ENCODE results near the gene C9orf43.

C9orf43 gene

DNA sequence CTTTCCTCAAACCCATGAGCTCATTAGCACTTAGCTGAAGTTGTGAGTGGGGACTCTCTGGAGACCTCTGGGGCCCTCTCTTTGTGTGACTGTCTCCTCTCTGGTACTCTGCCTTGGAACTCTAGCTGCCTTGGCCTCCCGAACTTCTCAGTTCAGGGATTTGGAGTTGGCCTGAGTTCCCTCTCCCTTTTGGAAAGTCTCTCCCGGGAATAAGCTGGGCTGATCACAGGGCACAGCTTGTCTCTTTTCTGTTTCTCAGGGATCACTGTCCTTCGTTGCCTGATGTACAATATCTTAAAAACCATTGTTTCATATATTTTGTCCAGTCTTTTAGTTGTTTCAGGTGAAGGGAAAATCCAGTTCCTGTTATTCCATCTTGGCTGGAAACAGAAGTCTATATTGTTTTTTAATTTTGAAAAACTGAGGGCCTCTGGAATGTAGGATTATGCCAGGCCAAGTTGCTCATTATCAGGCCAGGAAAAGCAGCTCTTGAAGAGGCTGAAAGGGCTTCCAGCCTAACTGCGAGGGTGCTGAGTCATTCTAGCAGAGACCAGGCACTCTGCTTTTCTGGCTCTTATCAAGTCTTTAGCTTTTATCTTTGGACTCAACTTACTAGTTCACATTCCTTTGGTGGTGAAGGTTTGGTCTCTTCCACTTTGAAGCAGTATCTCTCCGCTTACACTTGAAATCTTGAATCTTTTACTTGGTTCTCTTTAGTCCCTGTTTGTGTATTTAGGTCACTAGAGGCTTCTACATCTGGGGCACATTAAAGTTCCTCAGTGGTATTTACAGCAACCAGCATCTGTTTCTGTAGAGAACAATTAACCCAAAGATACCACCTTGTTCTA lies 44.6 kb downstream of the C9orf43 start:
- no peak for DNase-seq (ENCODE audit: insufficient read length, low spot score)
- FAIRE-seq = peak; percentile 99
- TF ChIP-seq POLR2A (IDR thresholded peaks at IDR 0.05; ENCODE audit: low read depth, low read length) = no peak

DNA sequence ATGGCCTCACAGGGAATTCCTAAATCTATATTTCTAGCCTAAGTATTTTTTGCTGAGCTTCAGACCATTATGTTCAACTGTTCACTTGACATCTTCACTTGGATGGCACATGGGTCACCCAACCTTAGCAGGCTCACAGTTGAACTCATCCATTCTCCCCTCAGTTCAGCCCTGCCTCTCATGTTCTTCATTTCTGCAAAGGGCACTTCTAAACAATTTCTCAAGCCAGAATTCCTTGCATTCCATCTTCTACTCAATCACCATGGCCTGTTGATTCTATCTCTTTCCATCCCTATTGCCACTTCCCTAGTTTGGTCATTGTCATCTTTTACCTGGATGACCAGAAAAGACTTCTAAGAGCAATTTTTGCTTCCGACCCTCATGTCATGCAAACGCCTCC lies 45.7 kb downstream of the C9orf43 start:
- no peak for TF ChIP-seq POLR2A (IDR thresholded peaks at IDR 0.05; ENCODE audit: low read depth, low read length)
- no peak for DNase-seq (ENCODE audit: insufficient read length, low spot score)
- peak; percentile 71 for FAIRE-seq

DNA sequence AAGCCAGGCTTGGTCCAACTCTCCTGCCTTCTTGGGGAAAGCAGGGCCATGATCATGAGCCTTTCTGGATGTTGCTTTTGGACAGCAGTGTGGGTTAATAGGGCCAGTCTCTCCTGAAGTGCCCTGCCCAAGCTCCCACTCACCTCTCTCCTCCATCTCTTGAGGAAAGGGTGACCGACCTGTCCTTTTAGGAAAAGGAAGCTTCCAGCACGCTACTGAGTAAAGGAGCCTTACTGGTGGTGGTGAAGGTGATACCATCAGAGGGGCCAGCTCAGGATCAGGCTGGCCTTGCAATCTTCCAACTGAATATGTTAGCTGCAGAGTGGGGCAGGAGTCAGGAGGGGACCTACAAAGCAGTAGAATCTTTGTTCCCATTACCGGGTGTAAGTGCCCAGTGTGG lies 50.7 kb downstream of the C9orf43 start:
- no peak for TF ChIP-seq POLR2A (IDR thresholded peaks at IDR 0.05; ENCODE audit: low read depth, low read length)
- no peak for FAIRE-seq
- no peak for DNase-seq (ENCODE audit: insufficient read length, low spot score)

DNA sequence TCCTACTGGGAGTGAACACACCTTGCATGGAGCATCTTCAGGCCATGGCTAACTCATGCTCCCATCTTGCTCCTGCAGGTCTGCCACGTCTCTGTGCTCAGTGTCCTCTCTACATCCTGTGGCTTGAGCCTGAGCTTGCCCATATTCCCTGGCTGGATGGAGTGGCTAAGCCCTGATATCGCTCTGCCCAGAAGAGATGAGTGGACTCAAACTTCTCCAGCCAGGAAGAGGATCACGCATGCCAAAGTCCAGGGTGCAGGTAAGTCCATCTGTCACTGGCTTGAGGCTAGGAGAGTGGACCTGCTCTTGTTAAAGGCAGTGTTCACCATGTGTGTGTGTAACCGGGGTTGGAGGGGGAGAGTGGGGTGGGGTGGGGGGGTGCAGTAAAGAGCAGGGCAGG lies 51.4 kb downstream of the C9orf43 start:
- no peak for TF ChIP-seq POLR2A (IDR thresholded peaks at IDR 0.05; ENCODE audit: low read depth, low read length)
- no peak for FAIRE-seq
- no peak for DNase-seq (ENCODE audit: insufficient read length, low spot score)

DNA sequence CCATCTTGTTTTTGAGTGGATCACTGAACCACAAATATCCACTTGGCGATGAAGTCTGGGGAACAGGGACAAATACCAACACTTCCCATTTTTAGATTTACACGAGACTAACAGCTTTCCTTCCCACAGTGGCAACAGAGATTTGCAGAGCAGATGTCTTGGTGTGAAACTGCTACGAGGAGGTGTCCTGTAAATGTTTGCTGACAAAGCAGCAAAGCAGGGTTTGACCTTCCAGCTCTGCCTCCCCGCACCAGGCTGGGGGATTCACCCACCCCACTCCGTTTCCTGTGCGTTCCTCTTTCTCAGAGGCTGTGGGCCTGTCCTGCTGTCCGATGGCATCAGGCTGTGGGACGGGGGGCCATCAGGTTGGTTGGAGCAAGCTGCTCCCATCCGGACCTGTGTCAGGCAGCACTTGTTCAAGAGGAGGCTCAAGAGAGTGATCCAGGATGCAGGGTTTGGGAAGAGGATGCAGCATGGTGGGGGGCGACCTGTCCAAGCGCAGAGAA lies 52.3 kb downstream of the C9orf43 start:
- FAIRE-seq (no peak), DNase-seq (ENCODE audit: insufficient read length, low spot score) (no peak)
- TF ChIP-seq POLR2A (IDR thresholded peaks at IDR 0.05; ENCODE audit: low read depth, low read length) = no peak

DNA sequence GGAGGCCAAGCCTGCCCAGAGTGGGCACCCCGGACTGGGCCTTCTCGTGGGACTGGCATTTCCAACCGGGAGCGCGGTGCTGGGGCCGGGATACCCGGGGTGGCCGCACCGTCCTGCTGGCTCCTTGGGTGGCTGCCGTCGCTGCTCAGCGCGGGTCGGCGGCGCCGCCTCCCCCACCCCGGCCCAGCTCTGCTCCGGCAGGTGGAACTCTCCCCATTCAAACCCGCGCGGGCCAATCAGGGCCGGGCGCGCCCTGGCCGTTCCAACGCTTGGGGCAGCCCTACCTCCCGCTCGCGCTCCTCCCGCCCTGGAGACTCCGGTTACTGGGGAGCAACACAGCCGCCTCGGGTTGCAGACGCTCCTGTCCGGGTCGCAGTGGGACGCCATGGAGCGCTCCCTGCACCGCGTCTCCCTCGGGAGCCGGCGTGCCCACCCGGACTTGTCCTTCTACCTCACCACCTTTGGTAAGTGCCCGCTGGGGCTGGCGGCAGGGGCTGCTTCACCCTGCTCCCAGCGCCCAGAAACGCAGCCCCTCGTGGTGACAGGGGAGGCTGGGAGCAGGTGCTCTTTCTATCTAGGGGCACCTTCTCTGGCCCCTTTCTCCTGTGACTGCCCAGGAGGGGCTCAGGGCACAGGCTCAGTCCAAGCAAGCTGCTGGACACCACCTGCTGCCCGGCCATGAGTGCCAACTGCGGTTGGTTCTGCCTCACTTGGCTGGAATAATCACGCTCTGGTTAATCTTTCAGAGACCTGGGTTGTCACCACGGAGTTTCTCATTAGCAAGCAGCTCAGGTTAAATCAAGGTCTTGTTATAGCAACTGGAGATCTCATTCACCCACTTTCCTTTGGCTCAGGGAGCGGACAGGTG lies 53.1 kb downstream of the C9orf43 start, which contains the start of gene RGS3:
Gene RGS3, plus strand, starts transcription at position 310 of the 868 bp plus-strand sequence. Its CDS starts 76 bp downstream, at position 386.
- no peak for FAIRE-seq
- DNase-seq (ENCODE audit: insufficient read length, low spot score) = no peak
- TF ChIP-seq POLR2A (IDR thresholded peaks at IDR 0.05; ENCODE audit: low read depth, low read length) = no peak

DNA sequence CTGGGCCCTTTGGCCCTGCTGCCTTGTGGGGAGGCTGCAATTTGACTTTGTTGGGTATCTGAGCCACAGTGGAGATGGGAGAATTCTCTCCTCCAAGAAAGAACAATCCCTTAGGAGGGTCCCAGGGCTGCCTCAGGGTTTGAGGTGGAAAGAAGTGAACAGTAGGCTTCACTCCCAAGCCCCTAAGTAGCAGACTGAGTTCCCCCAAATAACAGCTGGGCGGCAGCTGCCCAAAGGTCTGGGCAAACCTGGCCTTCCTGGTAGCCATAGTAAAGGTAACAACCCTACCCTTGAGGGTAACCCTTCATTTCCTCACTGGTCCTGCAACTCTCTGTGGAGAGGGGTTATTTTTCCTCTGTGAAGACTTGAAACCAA lies 53.7 kb downstream of the C9orf43 start:
- no peak for TF ChIP-seq POLR2A (IDR thresholded peaks at IDR 0.05; ENCODE audit: low read depth, low read length)
- DNase-seq (ENCODE audit: insufficient read length, low spot score) = no peak
- FAIRE-seq = no peak

DNA sequence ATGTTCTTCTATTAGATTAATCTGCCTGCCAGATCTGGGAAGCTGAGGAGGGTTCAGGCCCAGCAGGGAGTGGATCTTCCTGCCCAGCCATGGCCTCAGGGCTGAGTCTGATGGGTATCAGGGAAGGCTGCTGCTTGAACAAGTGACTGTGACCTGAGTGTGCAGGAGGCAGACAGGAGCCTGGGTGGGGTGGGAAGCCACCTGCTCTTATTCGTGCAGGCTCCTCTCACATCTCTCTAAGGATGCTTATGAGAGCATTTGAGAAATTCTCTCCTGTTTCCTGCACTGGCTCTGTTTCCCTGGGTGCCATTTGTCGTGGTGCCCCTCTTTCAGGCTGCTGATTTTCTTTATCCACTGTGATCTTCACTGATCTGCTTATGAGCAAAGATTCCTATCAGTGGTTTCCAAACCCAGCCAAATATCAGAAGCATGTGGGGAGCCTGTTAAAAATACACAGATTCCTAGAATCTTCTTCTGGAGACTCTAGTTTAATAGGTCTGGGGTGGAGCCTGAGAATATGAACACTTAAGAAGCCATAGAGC lies 55.1 kb downstream of the C9orf43 start:
- TF ChIP-seq POLR2A (IDR thresholded peaks at IDR 0.05; ENCODE audit: low read depth, low read length) = no peak
- DNase-seq (ENCODE audit: insufficient read length, low spot score) (no peak), FAIRE-seq (no peak)

DNA sequence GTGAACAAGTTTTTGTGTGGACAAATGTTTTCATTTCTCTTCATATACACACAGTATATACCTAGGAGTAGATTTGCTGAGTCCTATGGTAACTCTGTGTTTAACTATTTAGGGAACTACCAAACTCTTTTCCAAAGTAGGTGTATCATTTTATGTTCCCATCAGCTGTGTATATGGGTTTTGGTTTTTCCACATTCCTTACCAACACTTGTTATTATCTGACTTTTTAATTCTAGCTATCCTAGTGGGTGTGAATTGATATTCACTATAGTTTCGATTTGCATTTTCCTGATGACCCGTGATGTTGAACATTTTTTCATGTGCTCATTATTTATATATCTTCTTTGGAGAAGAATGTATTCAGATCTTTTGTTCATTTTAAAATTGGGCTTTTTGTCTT lies 56.6 kb downstream of the C9orf43 start:
- TF ChIP-seq POLR2A (IDR thresholded peaks at IDR 0.05; ENCODE audit: low read depth, low read length) = no peak
- no peak for DNase-seq (ENCODE audit: insufficient read length, low spot score)
- no peak for FAIRE-seq

DNA sequence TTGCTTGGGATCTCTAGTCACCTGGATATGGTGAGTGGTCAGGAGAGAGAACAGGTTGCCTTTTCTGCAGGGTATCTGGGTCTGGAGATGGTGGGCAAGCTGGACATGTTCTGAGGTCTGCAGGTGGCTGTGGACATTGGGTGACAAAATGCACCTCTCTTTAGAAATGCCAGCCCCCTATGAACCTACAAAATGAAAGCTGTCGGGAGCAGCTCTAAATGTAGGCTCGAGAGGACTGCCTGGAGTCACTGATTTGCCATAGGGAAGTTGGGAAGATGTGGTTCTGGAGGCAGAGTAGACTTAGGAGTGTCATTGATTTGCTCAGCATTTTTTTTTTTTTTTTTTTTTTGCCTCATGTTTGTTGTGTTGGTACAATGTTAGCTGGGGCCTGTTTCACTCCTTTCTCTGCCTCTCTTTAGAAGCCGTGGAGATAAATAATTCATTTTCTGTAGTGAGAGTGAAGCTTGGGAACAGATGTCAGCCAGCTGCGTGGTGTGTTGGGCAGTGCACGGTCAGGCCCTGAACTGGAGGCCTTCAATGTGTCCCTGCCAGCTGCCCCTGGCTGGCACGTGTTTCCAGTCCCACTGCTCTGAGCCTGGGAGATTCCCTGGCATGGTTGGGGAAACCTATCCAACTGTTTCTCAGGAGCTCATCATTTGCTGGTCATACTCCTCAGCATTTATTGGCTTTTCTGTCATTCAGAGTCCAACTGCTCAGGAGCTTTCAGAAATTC lies 58.3 kb downstream of the C9orf43 start:
- no peak for TF ChIP-seq POLR2A (IDR thresholded peaks at IDR 0.05; ENCODE audit: low read depth, low read length)
- FAIRE-seq (no peak), DNase-seq (ENCODE audit: insufficient read length, low spot score) (no peak)

DNA sequence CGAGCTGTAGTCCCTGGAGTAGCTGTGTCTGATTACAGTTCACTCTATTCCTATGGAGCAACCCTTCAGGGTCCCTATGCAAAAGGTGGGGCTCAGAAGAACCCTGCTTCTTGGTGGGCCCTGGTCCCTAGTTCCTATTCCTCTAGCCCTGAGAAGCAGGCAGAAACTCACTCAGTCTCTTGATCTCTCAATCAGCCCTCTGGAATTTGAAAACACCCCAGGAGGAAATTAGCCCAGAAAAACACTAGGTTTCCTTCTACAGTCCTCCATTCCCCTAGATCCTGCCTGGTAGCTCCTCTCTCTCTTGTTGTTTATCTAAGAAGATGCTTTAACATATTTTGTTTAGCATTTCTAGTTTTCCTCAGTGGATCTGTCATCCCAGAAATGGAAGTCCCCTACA lies 60.6 kb downstream of the C9orf43 start:
- DNase-seq (ENCODE audit: insufficient read length, low spot score) = no peak
- FAIRE-seq = no peak
- no peak for TF ChIP-seq POLR2A (IDR thresholded peaks at IDR 0.05; ENCODE audit: low read depth, low read length)

DNA sequence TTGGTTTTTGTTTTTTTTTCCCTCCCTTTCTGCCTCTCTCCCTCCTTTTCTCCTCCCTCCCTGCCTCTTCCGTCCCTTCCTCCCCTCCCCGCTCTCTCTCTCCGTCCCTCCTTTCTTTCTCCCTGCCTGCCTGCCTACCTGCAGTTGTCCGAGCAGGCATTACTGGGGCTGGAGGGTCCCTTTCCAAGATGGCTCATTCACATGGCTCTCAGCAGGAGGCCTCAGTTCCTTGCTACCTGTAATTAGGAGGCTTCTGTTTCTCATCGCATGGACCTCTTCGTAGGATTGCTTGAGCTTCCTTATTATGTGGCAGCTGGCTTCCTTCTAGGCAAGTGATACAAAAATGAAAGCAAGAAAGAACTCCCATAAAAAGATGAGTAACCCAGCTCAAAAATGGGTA lies 61.0 kb downstream of the C9orf43 start:
- FAIRE-seq (no peak), DNase-seq (ENCODE audit: insufficient read length, low spot score) (no peak)
- no peak for TF ChIP-seq POLR2A (IDR thresholded peaks at IDR 0.05; ENCODE audit: low read depth, low read length)

DNA sequence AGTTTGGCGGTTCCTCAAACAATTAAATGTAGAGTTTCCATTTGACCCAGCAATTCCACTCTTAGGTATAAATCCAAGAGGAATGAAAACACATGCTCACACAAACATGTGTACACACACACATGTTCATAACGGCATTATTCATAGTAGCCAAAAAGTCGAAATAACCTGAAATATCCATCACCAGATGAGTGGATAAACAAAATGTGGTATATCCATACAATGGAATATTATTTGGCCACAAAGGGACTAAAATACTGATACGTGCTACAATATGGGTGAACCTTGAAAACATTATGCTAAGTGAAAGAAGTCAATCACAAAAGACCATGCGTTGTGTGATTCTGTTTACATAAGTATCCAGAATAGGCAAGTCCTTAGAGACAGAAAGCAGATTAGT lies 61.7 kb downstream of the C9orf43 start:
- no peak for DNase-seq (ENCODE audit: insufficient read length, low spot score)
- no peak for TF ChIP-seq POLR2A (IDR thresholded peaks at IDR 0.05; ENCODE audit: low read depth, low read length)
- no peak for FAIRE-seq
